Naive thymus-derived CD8-positive, alpha-beta T cell (primary cell): ENCODE data around the gene SYNE2. TPM values are rescaled to one million over a fixed set of nuclear protein-coding genes. Genes with fewer than 3 reads are reported as not detected.
A peak's percentile ranks its signal among the peaks of the same experiment; 100 is the strongest.

Experiments used
- ATAC-seq, 2 donors: fragments of 150-1000 bp; cut with Tn5 transposase in 1 of 2; sonication (Bioruptor Pico), chemical (Tn5 transposase) in 1 of 2; 1 replicate in 1 of 2; 2 replicates in 1 of 2; pipeline ENCODE4 v1.10.0; 2021; ENCODE audit warnings: mild to moderate bottlenecking in 2 of 2, moderate library complexity in 2 of 2
- POLR2A ChIA-PET: fragments of 350-600 bp; sonication (Branson Sonifier 250); formaldehyde crosslinking; loops from one replicate; lab custom pipeline; 2021; ENCODE audit warnings: antibody characterized with exemption; lab: Charles Lee
- DNase-seq, 10 donors: peaks; one replicate each; pipeline versions ENCODE4 v3.0.0 to v3.0.0-alpha.2; 2020 to 2022
- H3K27ac Mint-ChIP-seq, 10 donors: one replicate each; pipeline ENCODE4 v1.8.0; 2020 to 2022; ENCODE audit warnings: mild to moderate bottlenecking in 10 of 10, mixed read lengths in 10 of 10, moderate library complexity in 4 of 10, inconsistent platforms in 1 of 10
- H3K27me3 Mint-ChIP-seq, 5 donors: one replicate each; pipeline ENCODE4 v1.8.0; 2021 to 2022; ENCODE audit warnings: mixed read lengths in 5 of 5
- H3K36me3 Mint-ChIP-seq, 3 donors: one replicate each; pipeline ENCODE4 v1.8.0; 2020 to 2022; ENCODE audit warnings: mixed read lengths in 3 of 3, mild to moderate bottlenecking in 2 of 3, inconsistent platforms in 1 of 3
- H3K4me1 Mint-ChIP-seq, 4 donors: one replicate each; pipeline ENCODE4 v1.8.0; 2021 to 2022; ENCODE audit warnings: mixed read lengths in 4 of 4
- H3K4me3 Mint-ChIP-seq, 10 donors: one replicate each; pipeline ENCODE4 v1.8.0; 2020 to 2022; ENCODE audit warnings: mild to moderate bottlenecking in 10 of 10, mixed read lengths in 10 of 10, moderate library complexity in 6 of 10, inconsistent platforms in 1 of 10
- H3K9me3 Mint-ChIP-seq, 9 donors: one replicate each; pipeline ENCODE4 v1.8.0; 2020 to 2022; ENCODE audit warnings: mixed read lengths in 9 of 9, mild to moderate bottlenecking in 3 of 9, inconsistent platforms in 1 of 9, moderate library complexity in 1 of 9
- polyA plus RNA-seq, 3 donors: library from polyadenylated mRNA; unstranded; fragments of 300-500 nt; fragmentation: Illumina TruSeq; gene quantifications; one replicate each; pipeline ENCODE4 v1.2.3, GENCODE V29; 2021
- total RNA-seq, 8 experiments: library from RNA in 2 of 8; stranded (reverse) in 2 of 8; gene quantifications; one replicate each; pipeline ENCODE4 v1.2.3 and lab custom pipeline; 2021 to 2026

Gene SYNE2
- total and polyA plus RNA-seq, 5 experiments from 2014 or later: 15.7 to 116 (median 25.9) TPM

- DNase-seq (no peak), ATAC-seq (no peak)
- no peaks in the 10 kb centered on the region for H3K27me3 Mint-ChIP-seq
- H3K9me3 Mint-ChIP-seq: no peaks in the 10 kb centered on the region
- no peak overlapping the region for H3K27ac Mint-ChIP-seq
- POLR2A ChIA-PET: no interaction called here
- H3K4me1 Mint-ChIP-seq: peaks cover 0 to 4% (median 3%) of the 10 kb centered on the region in 4 donors
- H3K36me3 Mint-ChIP-seq: peaks cover 5 to 60% (median 38%) of the 10 kb centered on the region in 3 donors
- no peak overlapping the region for H3K4me3 Mint-ChIP-seq
Observed at GRCh38 chr14:63951429-63951828, 98.6 kb downstream of the SYNE2 start.

GRCh38 chr14:63952053-63952932 lies 99.5 kb downstream of the SYNE2 start:
- Mint-ChIP-seq H3K9me3 (no peaks in the 10 kb centered on the region), H3K4me1 (peaks cover 0 to 4% (median 3%) of the 10 kb centered on the region in 4 donors), H3K27ac (peak overlapping the region in 1 of 10 donors; percentile 6), H3K36me3 (peaks cover 5 to 60% (median 41%) of the 10 kb centered on the region in 3 donors), H3K27me3 (no peaks in the 10 kb centered on the region), H3K4me3 (no peak overlapping the region)
- ATAC-seq (no peak), DNase-seq (no peak)
- POLR2A ChIA-PET: no interaction called here

GRCh38 chr14:63952933-63953437 lies 100.2 kb downstream of the SYNE2 start:
- no peaks in the 10 kb centered on the region for H3K9me3 Mint-ChIP-seq
- H3K36me3 Mint-ChIP-seq: peaks cover 5 to 57% (median 39%) of the 10 kb centered on the region in 3 donors
- peaks cover 0 to 4% (median 3%) of the 10 kb centered on the region in 4 donors for H3K4me1 Mint-ChIP-seq
- ATAC-seq: no peak
- POLR2A ChIA-PET: interaction anchor here (0.6 kb wide), 1 partner anchor 16 kb away, joined by 3 read pairs; no protein-coding TSS in a partner anchor
- no peak overlapping the region for H3K4me3 Mint-ChIP-seq
- DNase-seq: no peak
- no peaks in the 10 kb centered on the region for H3K27me3 Mint-ChIP-seq
- peak overlapping the region in 4 of 10 donors; percentile 6 to 37 (median 14) for H3K27ac Mint-ChIP-seq

- no peaks in the 10 kb centered on the region for H3K9me3 Mint-ChIP-seq
- H3K4me3 Mint-ChIP-seq: no peak overlapping the region
- H3K4me1 Mint-ChIP-seq: peaks cover 0 to 5% (median 3%) of the 10 kb centered on the region in 4 donors
- ATAC-seq (no peak), DNase-seq (no peak)
- H3K36me3 Mint-ChIP-seq: peaks cover 5 to 47% (median 25%) of the 10 kb centered on the region in 3 donors
- H3K27me3 Mint-ChIP-seq: no peaks in the 10 kb centered on the region
- no peak overlapping the region for H3K27ac Mint-ChIP-seq
- POLR2A ChIA-PET: no interaction called here
Observed at GRCh38 chr14:63956326-63956725, 103.5 kb downstream of the SYNE2 start.

- peaks cover 0 to 1% (median 0%) of the 10 kb centered on the region in 4 donors for H3K4me1 Mint-ChIP-seq
- DNase-seq (no peak), ATAC-seq (no peak)
- H3K36me3 Mint-ChIP-seq: peaks cover 0 to 37% (median 12%) of the 10 kb centered on the region in 3 donors
- POLR2A ChIA-PET: no interaction called here
- H3K4me3 Mint-ChIP-seq: no peak overlapping the region
- no peak overlapping the region for H3K27ac Mint-ChIP-seq
- H3K9me3 Mint-ChIP-seq: no peaks in the 10 kb centered on the region
- no peaks in the 10 kb centered on the region for H3K27me3 Mint-ChIP-seq
Observed at GRCh38 chr14:63960926-63961567, 108.2 kb downstream of the SYNE2 start.

GRCh38 chr14:63962906-63963305 lies 110.1 kb downstream of the SYNE2 start:
- Mint-ChIP-seq H3K36me3 (peaks cover 0 to 46% (median 8%) of the 10 kb centered on the region in 3 donors), H3K27ac (peak overlapping the region in 1 of 10 donors; percentile 67), H3K4me3 (no peak overlapping the region), H3K9me3 (no peaks in the 10 kb centered on the region), H3K27me3 (no peaks in the 10 kb centered on the region), H3K4me1 (peaks cover 0 to 1% (median 0%) of the 10 kb centered on the region in 4 donors)
- no peak for DNase-seq
- POLR2A ChIA-PET: no interaction called here
- no peak for ATAC-seq

- Mint-ChIP-seq H3K4me3 (no peak overlapping the region), H3K27me3 (no peaks in the 10 kb centered on the region), H3K36me3 (peaks cover 0 to 51% (median 8%) of the 10 kb centered on the region in 3 donors), H3K27ac (no peak overlapping the region), H3K9me3 (no peaks in the 10 kb centered on the region), H3K4me1 (peaks cover 0 to 1% (median 0%) of the 10 kb centered on the region in 4 donors)
- ATAC-seq: no peak
- DNase-seq: no peak
- POLR2A ChIA-PET: no interaction called here
Observed at GRCh38 chr14:63963439-63963838, 110.6 kb downstream of the SYNE2 start.

- H3K27me3 Mint-ChIP-seq: no peaks in the 10 kb centered on the region
- peaks cover 0 to 1% (median 0%) of the 10 kb centered on the region in 4 donors for H3K4me1 Mint-ChIP-seq
- no peak for ATAC-seq
- peaks cover 4 to 52% (median 12%) of the 10 kb centered on the region in 3 donors for H3K36me3 Mint-ChIP-seq
- no peak for DNase-seq
- no peak overlapping the region for H3K27ac Mint-ChIP-seq
- no peak overlapping the region for H3K4me3 Mint-ChIP-seq
- POLR2A ChIA-PET: no interaction called here
- H3K9me3 Mint-ChIP-seq: no peaks in the 10 kb centered on the region
Observed at GRCh38 chr14:63964113-63964512, 111.3 kb downstream of the SYNE2 start.

GRCh38 chr14:63966407-63966806 lies 113.6 kb downstream of the SYNE2 start:
- Mint-ChIP-seq H3K36me3 (peaks cover 8 to 60% (median 20%) of the 10 kb centered on the region in 3 donors), H3K27ac (no peak overlapping the region), H3K4me1 (no peaks in the 10 kb centered on the region), H3K27me3 (no peaks in the 10 kb centered on the region), H3K9me3 (no peaks in the 10 kb centered on the region), H3K4me3 (no peak overlapping the region)
- POLR2A ChIA-PET: interaction anchor here (0.6 kb wide), 1 partner anchor 92 kb away, joined by 3 read pairs; no protein-coding TSS in a partner anchor
- ATAC-seq (no peak), DNase-seq (no peak)

GRCh38 chr14:63972323-63972932 lies 119.6 kb downstream of the SYNE2 start:
- ATAC-seq (no peak), DNase-seq (no peak)
- POLR2A ChIA-PET: no interaction called here
- H3K27ac Mint-ChIP-seq: no peak overlapping the region
- no peaks in the 10 kb centered on the region for H3K27me3 Mint-ChIP-seq
- H3K9me3 Mint-ChIP-seq: no peaks in the 10 kb centered on the region
- H3K36me3 Mint-ChIP-seq: peaks cover 8 to 63% (median 23%) of the 10 kb centered on the region in 3 donors
- no peak overlapping the region for H3K4me3 Mint-ChIP-seq
- H3K4me1 Mint-ChIP-seq: peaks cover 0 to 3% (median under 1%) of the 10 kb centered on the region in 4 donors

GRCh38 chr14:63974176-63974575 lies 121.4 kb downstream of the SYNE2 start:
- peaks cover 0 to 3% (median under 1%) of the 10 kb centered on the region in 4 donors for H3K4me1 Mint-ChIP-seq
- H3K9me3 Mint-ChIP-seq: no peaks in the 10 kb centered on the region
- POLR2A ChIA-PET: no interaction called here

GRCh38 chr14:63981569-63981968 lies 128.8 kb downstream of the SYNE2 start:
- no peaks in the 10 kb centered on the region for H3K27me3 Mint-ChIP-seq
- no peak overlapping the region for H3K4me3 Mint-ChIP-seq
- POLR2A ChIA-PET: interaction anchor here (0.7 kb wide), 2 partner anchors 116 to 356 kb away, joined by 3 to 4 read pairs; no protein-coding TSS in a partner anchor
- no peaks in the 10 kb centered on the region for H3K4me1 Mint-ChIP-seq
- no peak overlapping the region for H3K27ac Mint-ChIP-seq
- no peak for DNase-seq
- peaks cover 4 to 58% (median 34%) of the 10 kb centered on the region in 3 donors for H3K36me3 Mint-ChIP-seq
- H3K9me3 Mint-ChIP-seq: no peaks in the 10 kb centered on the region
- no peak for ATAC-seq

More at GRCh38 chr14:63974176-63974575, 121.4 kb downstream of the SYNE2 start:
- Mint-ChIP-seq H3K27ac (no peak overlapping the region), H3K36me3 (peaks cover 4 to 65% (median 31%) of the 10 kb centered on the region in 3 donors), H3K4me3 (no peak overlapping the region), H3K27me3 (no peaks in the 10 kb centered on the region)
- no peak for ATAC-seq
- no peak for DNase-seq
